Spleen (tissue), 11 donors: ENCODE measurements around the gene EFHD2. TPM values are rescaled to one million over a fixed set of nuclear protein-coding genes. Genes with fewer than 3 reads are reported as not detected.
"Not testable (repeated sequence)": the region's sequence is repeated elsewhere in the genome, so short reads cannot be mapped to it uniquely, and the experiment has no call there.

Experiments
- DNase-seq: peaks from one replicate; pipeline ENCODE4 v3.0.0-alpha.2; 2020
- H3K27ac ChIP-seq, 8 donors: fragments of 200-600 bp; sonication (generic) in 7 of 8; 1 replicate in 4 of 8; 2 replicates in 4 of 8; pipeline versions ENCODE4 v1.5.0 to v1.8.0; 2016 to 2021; ENCODE audit warnings: inconsistent platforms in 4 of 8, mild to moderate bottlenecking in 4 of 8, moderate library complexity in 1 of 8
- H3K27me3 ChIP-seq, 7 donors: fragments of 200-600 bp; sonication (generic) in 6 of 7; replicated peaks in 1 of 7; 1 replicate in 4 of 7; 2 replicates in 3 of 7; pipeline versions ENCODE4 v1.5.0 to v1.8.0; 2016 to 2021; ENCODE audit warnings: inconsistent platforms in 3 of 7, mild to moderate bottlenecking in 1 of 7
- H3K36me3 ChIP-seq, 6 donors: fragments of 200-600 bp; sonication (generic) in 5 of 6; 1 replicate in 4 of 6; 2 replicates in 2 of 6; pipeline versions ENCODE4 v1.5.0 to v1.8.0; 2016 to 2021; ENCODE audit warnings: inconsistent platforms in 2 of 6
- H3K4me1 ChIP-seq, 6 donors: fragments of 200-600 bp; sonication (generic) in 5 of 6; 1 replicate in 3 of 6; 2 replicates in 3 of 6; pipeline versions ENCODE4 v1.5.0 to v1.8.0; 2016 to 2021; ENCODE audit warnings: inconsistent platforms in 3 of 6
- H3K4me3 ChIP-seq, 8 donors: fragments of 200-600 bp; sonication (generic) in 7 of 8; 1 replicate in 4 of 8; 2 replicates in 4 of 8; pipeline versions ENCODE4 v1.5.0 to v1.8.0; 2016 to 2021; ENCODE audit warnings: inconsistent platforms in 4 of 8, mild to moderate bottlenecking in 4 of 8, moderate library complexity in 2 of 8
- H3K9me3 ChIP-seq, 8 donors: fragments of 200-600 bp; sonication (generic) in 7 of 8; 1 replicate in 4 of 8; 2 replicates in 4 of 8; pipeline versions ENCODE4 v1.5.0 to v1.8.0; 2016 to 2021; ENCODE audit warnings: inconsistent platforms in 4 of 8
- CTCF ChIP-seq, 11 experiments: fragments of 200-600 bp in 7 of 11; fragments of 450-650 bp in 4 of 11; sonication (generic) in 4 of 11; IDR thresholded peaks in 8 of 11; conservative IDR thresholded peaks in 3 of 11; 1 replicate in 7 of 11; 2 replicates in 4 of 11; pipeline versions ENCODE4 v1.4.0 to v1.8.0; 2016 to 2021; ENCODE audit warnings: antibody characterized with exemption in 11 of 11, inconsistent platforms in 4 of 11, mild to moderate bottlenecking in 1 of 11
- POLR2A ChIP-seq, 3 donors: fragments of 450-650 bp; IDR thresholded peaks; one replicate each; pipeline ENCODE4 v1.5.1; 2017; ENCODE audit warnings: antibody characterized with exemption in 3 of 3, mild to moderate bottlenecking in 1 of 3
- POLR2AphosphoS5 ChIP-seq, 3 donors: sonication (generic); formaldehyde crosslinking; IDR thresholded peaks; one replicate each; pipeline ENCODE4 v1.5.1; 2017; ENCODE audit warnings: antibody characterized with exemption in 3 of 3
- WGBS, 5 donors: extraction: QIAGEN DNeasy Blood & Tissue Kit in 3 of 5; methylation state at CpG; one replicate each; pipeline versions ENCODE4 v1.1.5 to v1.1.7; 2013 to 2018; 5-methylcytosine and 5-hydroxymethylcytosine counted together
- intact Hi-C: fragments of 100-400 bp; cut with DNase I; formaldehyde crosslinking; loops from one replicate; pipeline ENCODE4 v1.15.0; 2023; ENCODE audit warnings: low total_unique reads
- polyA plus RNA-seq, 3 donors: library from polyadenylated mRNA; stranded (reverse); fragments of 200-250 nt; gene quantifications; one replicate each; pipeline ENCODE4 v1.2.1, GENCODE V29; 2013
- total RNA-seq, 7 donors: library from RNA; depleted of rRNA in 3 of 7; stranded (reverse); fragments of >200 nt in 3 of 7; fragmentation: NEBNext Ultra II Directional in 4 of 7; extraction: Animal tissue kit (Norgen Biotek cat#: 25700) in 4 of 7; gene quantifications; one replicate each; pipeline versions ENCODE4 v1.1.0 to v1.2.1, GENCODE V29; 2016 to 2021
- donor health status: healthy with polysubstance abuse.
- donor health status: DM: no; HTN: no; CAD: no; lungs with moderate emphysema.
- donor health status: DM: no; HTN: no; CAD: no.
- donor health status: Bipolar disorder and iron deficiency.
- donor health status: healthy.
- donor health status: DM: no; HTN: no; CAD: no.
- donor health status: DM: yes; HTN: yes; CAD: no.

Gene EFHD2
- total and polyA plus RNA-seq, 10 donors: 81.8 to 226 (median 155) TPM

- H3K4me3 ChIP-seq: no peak overlapping the region
- H3K27me3 ChIP-seq: no peaks in the 10 kb centered on the region
- DNase-seq: no peak
- H3K4me1 ChIP-seq: peaks cover 12 to 99% (median 45%) of the 10 kb centered on the region in 6 donors
- peak overlapping the region in 4 of 8 donors; percentile 33 to 49 (median 42) for H3K27ac ChIP-seq
- TF ChIP-seq CTCF (IDR thresholded peaks at IDR 0.05 in 8 of 11, conservative IDR thresholded peaks at IDR 0.05 in 3 of 11) (no peak), POLR2AphosphoS5 (IDR thresholded peaks at IDR 0.05) (no peak), POLR2A (IDR thresholded peaks at IDR 0.05) (no peak)
- WGBS, 5 donors: 72 to 87% (median 75%) methylated on average over 6 of the region's 6 CpGs
- H3K9me3 ChIP-seq: no peaks in the 10 kb centered on the region
- peaks cover 0 to 100% (median 56%) of the 10 kb centered on the region in 6 donors for H3K36me3 ChIP-seq
- intact Hi-C loops: no loop called here
These were observed 16.3 kb downstream of the EFHD2 start for GRCh38 chr1:15425958-15426357.

- no peak overlapping the region for H3K4me3 ChIP-seq
- peak overlapping the region in 7 of 8 donors; percentile 6 to 49 (median 33) for H3K27ac ChIP-seq
- intact Hi-C loops: no loop called here
- DNase-seq: no peak
- no peaks in the 10 kb centered on the region for H3K27me3 ChIP-seq
- H3K36me3 ChIP-seq: peaks cover 0 to 100% (median 56%) of the 10 kb centered on the region in 6 donors
- peaks cover 8 to 99% (median 43%) of the 10 kb centered on the region in 6 donors for H3K4me1 ChIP-seq
- TF ChIP-seq POLR2A (IDR thresholded peaks at IDR 0.05): no peak
- TF ChIP-seq CTCF (IDR thresholded peaks at IDR 0.05 in 8 of 11, conservative IDR thresholded peaks at IDR 0.05 in 3 of 11): peak in 7 of 11 experiments; percentile 20 to 47 (median 31)
- peak in 2 of 3 donors; percentile 43 to 75 for TF ChIP-seq POLR2AphosphoS5 (IDR thresholded peaks at IDR 0.05)
- H3K9me3 ChIP-seq: no peaks in the 10 kb centered on the region
- WGBS, 5 donors: 64 to 87% (median 78%) methylated on average over 20 to 30 of the region's 30 CpGs
These were observed 17.0 kb downstream of the EFHD2 start for GRCh38 chr1:15426492-15427279.

GRCh38 chr1:15427280-15427666 is 17.6 kb downstream of the EFHD2 start:
- TF ChIP-seq CTCF (IDR thresholded peaks at IDR 0.05 in 8 of 11, conservative IDR thresholded peaks at IDR 0.05 in 3 of 11) (no peak), POLR2AphosphoS5 (IDR thresholded peaks at IDR 0.05) (peak in 1 of 3 donors; percentile 18), POLR2A (IDR thresholded peaks at IDR 0.05) (no peak)

GRCh38 chr1:15428252-15428651 is 18.6 kb downstream of the EFHD2 start:
- H3K27ac ChIP-seq: peak overlapping the region in 1 of 8 donors; percentile 47
- H3K27me3 ChIP-seq, H3K4me3 ChIP-seq, H3K9me3 ChIP-seq, intact Hi-C loops, DNase-seq: not testable (repeated sequence)
- WGBS, 5 donors: 86 to 92% (median 92%) methylated on average over 11 of the region's 11 CpGs
- peaks cover 8 to 86% (median 37%) of the 10 kb centered on the region in 6 donors for H3K4me1 ChIP-seq
- H3K36me3 ChIP-seq: peaks cover 0 to 91% (median 56%) of the 10 kb centered on the region in 6 donors

More at GRCh38 chr1:15427280-15427666, 17.6 kb downstream of the EFHD2 start:
- intact Hi-C loops: no loop called here
- Histone ChIP-seq H3K9me3 (no peaks in the 10 kb centered on the region), H3K27ac (peak overlapping the region in 5 of 8 donors; percentile 6 to 49 (median 33)), H3K4me3 (no peak overlapping the region), H3K4me1 (peaks cover 8 to 96% (median 42%) of the 10 kb centered on the region in 6 donors), H3K27me3 (no peaks in the 10 kb centered on the region), H3K36me3 (peaks cover 0 to 100% (median 56%) of the 10 kb centered on the region in 6 donors)
- DNase-seq: peak; percentile 68
- 70 to 94% (median 75%) methylated on average over 2 to 6 of the region's 6 CpGs for WGBS, 5 donors
